NCI-H2081 (cell line): ENCODE results near the gene TANC1.

Experiments
- DNase-seq, 2 experiments: peaks; one replicate each; lab custom pipeline; 2025; lab: John Stamatoyannopoulos, UW

The TANC1 gene

DNA sequence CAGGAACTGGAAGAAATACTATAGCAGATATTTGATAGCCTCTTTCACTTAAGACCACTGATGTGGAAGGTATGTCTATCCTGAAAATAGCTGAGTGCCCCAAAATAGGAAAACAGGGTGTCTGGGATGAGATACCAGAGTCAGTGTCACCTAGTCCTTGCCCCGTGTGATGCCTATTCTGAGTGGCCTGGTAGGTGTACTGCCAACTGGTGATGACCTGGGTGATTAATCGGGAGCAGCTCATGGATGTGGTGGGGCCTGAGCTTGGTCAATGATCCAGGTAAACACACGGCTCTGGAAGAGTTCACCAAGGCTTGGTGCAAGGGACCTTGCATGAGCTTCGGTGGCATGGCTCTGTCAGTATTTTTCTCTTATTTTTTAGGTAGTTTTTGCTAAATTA lies 95.2 kb downstream of the TANC1 start:
- DNase-seq = no peak

DNA sequence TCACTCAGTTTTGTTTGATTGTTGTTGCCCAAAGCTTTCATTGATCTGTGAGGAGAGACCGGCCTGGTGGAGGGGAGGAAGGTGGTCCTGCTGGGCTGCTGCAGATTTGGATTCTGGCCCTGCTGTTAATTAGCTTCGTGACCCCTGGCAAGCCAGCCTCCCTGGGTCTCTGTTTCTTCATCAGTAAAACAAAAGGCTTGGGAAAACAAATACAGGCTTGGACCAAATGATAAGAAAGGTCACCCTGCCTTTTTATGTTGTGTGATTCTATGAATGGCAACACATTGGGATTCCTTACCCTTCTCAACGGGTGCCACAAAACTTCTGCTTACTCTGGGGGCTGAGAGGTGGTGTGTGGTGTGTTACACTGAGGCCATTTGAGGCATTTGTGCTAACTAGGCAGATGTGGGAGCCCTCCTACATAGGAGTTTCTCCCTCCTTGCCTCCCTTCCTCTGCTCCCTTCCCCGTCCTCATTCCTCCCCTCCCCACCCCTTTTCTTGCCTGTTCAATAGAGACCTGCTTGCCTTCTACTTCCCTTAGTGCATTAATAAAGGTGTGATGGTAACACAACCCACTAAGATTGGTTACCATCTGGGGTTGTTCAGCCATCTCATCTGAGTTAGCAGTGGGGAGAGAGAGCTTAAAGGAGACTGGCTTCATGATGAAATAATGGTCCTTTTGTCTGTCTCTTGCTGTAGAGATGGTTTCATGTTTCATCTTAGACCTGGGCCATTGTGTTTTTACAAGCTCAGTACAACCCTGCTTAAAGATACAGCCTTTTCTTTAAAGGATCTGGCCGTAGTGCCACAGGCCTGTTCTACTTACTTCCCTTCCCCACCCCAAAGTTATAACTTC lies 96.2 kb downstream of the TANC1 start:
- no peak for DNase-seq

DNA sequence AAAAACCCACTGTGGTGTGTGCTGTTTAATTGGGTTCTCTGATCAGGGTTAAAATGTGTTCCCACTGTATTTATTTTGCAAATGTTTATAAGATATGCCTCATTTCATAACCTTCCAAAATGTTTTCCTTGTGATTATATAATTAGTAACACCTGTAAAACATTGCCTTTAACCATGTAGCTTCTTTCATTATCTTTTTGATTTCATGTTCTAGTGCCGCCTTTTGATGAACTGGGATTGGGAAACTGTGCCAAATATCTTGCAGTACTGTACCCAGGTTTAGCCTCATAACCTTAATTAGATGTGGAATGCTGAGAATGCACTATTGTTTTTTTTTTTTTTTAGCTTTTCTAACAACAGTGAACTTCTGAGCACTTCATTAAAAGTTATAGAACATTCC lies 96.9 kb downstream of the TANC1 start:
- no peak for DNase-seq

GRCh38 chr2:159065891-159066290 lies 97.5 kb downstream of the TANC1 start:
- no peak for DNase-seq

DNA sequence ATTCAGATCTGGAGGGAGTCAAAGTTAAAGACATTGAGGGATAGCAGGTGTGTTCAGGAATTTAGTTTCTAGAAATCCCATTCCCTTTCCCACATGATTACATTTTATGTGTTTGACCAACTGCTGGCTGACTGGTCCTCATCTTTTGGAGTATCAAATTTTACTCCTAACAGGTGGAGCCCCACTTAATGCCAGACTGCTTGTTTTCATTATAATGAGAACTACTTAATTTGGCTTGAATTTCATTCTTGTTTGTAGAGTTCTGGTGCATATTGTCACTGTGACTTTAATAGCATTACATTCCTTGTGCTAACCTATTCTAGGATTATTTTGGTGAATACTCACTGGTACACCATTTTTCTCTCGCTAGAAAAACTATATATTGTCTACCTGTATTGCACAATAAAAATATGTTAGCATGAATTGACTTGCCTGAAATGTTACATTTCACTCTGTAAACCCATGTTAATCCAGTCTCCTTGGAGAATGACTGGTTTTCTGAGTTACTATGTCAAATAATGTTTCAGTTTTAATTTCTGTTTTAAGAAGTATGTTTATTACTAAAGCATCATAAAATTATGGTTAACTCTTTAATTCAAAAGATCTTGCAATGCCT lies 98.2 kb downstream of the TANC1 start:
- no peak for DNase-seq

DNA sequence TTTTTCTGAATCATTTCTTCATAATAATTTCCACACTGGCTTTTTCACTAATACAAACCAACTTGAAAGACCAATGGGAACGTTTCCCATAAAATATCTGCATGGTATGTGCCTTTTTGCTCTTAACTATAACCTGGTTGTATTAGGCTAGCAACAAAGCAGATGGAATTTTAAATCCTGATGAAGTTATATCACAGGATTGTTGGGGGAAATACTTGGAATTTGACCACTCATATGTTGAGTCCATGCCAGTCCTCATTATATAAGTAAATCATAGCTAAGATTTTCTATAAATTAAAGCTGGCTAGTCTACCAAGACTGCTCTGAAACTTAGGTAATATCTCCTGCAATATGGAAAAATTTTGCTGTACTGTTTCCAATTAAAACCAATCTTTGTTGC lies 99.5 kb downstream of the TANC1 start:
- DNase-seq = no peak

DNA sequence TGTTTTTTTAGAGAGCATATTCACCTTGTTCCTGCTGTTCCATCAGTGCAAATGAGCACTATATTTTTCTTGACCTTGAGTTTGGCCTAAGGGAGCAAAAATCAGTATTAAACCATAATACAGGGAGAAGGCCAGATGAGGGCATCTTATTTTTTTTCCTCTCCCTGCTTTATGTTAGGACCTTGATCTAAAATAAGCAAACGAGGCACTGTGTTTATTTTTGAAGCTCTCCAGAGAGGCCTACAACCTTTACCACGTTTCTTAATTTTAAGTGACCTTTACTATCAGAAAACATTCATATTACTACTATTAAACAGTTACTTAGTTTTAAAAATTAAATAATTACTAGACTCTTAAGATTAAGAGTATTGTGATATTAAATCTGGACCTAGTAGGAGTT lies 100.8 kb downstream of the TANC1 start:
- DNase-seq = no peak

DNA sequence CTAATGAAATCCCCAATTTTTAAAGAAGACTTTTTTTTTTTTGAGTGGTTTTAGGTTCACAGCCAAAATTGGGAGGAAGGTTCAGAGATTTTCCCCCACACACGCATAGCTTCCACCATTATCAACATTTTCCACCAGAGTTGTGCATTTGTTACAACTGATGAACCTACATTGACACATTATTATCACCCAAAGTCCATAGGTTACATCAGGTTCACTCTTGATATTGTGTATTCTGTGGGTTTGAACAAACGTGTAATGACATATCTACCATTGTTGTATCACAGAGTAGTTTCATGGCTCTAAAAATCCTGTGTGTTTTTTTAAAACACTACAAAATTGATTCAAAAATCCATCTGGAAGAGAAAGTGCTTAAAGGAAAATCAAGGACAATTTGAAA lies 101.8 kb downstream of the TANC1 start:
- DNase-seq = no peak

DNA sequence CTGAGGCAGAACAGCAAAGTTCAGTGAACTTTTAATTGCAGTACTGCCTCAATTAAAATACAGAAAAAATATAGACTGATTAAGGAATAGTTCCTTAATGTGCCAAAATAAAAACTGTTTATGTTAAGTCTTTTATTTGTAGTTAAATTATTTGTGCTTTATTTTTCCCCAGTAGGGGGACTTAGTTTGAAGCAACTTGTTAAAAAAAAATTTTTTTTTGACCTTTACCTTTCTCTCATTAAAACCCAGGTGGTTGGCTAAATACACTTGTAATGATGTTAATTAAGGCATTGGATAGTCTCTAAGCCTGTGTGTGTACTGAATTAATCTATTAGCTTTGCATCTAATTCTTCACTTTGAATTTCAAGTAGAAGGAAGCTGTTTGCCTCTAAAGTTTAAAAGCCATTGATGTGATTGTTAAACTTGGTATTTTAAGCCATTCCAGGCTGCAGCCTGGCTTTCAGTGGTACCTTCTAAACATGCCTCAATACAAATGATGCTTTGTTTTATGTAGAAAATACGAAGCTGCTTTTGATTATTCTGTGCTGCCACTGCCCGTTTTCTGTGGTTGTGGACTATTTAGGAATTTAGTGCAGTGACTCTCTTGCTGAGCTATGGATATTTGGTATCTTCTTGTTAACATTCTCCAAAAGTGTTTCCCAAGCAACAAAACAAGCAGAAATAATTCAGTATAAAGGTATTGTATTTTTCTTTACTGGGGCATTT lies 102.9 kb downstream of the TANC1 start:
- DNase-seq = no peak

DNA sequence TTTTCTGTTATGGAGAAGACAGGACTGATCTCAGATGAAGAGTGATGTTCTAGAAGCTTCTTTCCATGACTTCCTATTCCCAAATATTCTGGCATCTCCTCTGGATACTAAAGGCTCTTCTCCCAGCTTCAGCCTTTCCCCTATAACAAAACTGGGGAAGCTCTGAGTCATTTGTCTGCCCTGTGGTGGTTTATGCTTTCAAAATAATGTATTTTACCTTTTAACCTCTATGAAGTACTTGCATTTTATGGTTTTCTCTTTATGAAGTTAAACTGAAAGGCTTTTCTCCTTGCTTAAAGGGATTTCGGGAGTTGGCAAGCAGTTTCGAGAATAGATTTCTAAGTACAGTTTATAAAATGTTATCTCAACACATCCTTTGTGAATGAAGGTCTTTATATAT lies 104.4 kb downstream of the TANC1 start:
- no peak for DNase-seq

DNA sequence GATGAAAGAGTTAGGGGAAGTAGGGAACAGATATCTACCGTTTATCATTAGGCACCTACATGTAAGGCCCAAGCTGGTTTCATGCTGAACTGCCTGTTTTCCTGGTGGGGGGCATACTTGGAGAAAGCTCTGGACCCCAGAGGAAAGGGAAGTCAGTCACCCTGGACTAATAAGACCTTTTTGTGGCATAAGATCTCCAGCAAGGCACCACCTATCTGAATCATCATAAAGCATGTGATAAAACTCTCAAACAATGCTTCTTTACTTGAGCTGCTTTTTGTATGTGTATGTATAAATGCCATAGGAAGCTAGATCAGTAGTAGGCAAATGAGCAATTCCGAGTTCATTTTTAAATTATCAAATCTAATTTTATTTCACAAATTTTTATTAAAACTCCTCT lies 104.8 kb downstream of the TANC1 start:
- no peak for DNase-seq

DNA sequence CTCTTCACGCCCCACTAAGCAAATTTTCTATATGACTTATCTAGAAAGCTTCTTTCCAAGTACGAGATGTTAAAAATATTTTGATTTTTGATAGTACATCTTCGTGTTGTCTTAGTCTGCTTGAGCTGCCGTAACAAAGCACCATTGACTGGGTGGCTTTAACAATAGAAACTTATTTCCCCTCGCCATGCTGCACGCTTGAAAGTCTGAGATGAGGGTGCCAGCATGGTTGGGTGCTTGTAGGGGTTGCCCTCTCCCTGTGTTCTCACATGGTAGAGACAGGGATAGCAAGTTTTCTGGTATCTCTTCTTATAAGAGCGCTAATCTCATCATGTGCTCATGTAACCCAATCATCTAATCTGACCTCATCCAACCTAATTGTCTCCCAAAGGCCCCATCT lies 106.2 kb downstream of the TANC1 start:
- DNase-seq = no peak

GRCh38 chr2:159075727-159076126 lies 107.3 kb downstream of the TANC1 start:
- no peak for DNase-seq

GRCh38 chr2:159076241-159076640 lies 107.8 kb downstream of the TANC1 start:
- no peak for DNase-seq

DNA sequence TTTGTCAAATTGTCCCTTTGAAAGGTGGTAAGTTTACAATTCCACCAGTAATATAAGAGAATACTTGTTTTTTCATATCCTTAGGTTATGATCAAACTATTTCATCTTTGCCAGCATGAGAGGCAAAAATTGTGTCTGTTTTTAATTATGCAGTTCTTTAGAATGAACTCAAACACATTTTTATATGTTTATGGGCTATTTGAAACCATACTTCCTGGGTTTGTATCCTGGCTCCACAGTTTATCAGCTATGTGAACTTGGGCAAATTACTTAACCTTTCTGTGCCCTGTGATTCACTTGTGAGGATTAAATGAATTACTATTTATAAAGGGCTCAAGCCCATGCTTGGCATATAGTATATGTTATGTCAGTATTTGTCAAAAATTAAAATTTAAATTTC lies 109.4 kb downstream of the TANC1 start:
- DNase-seq = no peak

- no peak for DNase-seq
Observed at GRCh38 chr2:159078443-159078842, 110.0 kb downstream of the TANC1 start.

DNA sequence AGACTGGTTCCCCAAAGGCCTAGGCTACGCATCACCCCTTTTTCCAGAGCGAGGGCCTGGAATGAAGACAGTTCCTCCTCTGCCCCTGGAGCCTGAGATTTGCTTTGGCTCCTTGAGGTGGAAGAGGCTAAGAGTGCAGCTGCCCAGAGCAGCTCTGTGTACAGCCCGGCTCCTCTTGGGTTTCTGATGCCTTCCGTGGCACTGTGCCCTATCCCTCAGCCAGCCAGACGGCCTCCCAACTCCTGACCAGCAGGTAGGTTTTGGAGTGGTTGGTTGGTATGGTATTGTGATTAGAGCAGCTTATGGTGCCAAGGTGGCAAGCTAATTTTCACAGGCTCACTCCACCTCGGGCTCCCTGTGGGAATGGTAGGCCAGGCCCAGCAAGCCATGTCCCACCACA lies 112.2 kb downstream of the TANC1 start:
- DNase-seq = no peak

- DNase-seq = no peak
Observed at GRCh38 chr2:159082119-159082518, 113.7 kb downstream of the TANC1 start.

DNA sequence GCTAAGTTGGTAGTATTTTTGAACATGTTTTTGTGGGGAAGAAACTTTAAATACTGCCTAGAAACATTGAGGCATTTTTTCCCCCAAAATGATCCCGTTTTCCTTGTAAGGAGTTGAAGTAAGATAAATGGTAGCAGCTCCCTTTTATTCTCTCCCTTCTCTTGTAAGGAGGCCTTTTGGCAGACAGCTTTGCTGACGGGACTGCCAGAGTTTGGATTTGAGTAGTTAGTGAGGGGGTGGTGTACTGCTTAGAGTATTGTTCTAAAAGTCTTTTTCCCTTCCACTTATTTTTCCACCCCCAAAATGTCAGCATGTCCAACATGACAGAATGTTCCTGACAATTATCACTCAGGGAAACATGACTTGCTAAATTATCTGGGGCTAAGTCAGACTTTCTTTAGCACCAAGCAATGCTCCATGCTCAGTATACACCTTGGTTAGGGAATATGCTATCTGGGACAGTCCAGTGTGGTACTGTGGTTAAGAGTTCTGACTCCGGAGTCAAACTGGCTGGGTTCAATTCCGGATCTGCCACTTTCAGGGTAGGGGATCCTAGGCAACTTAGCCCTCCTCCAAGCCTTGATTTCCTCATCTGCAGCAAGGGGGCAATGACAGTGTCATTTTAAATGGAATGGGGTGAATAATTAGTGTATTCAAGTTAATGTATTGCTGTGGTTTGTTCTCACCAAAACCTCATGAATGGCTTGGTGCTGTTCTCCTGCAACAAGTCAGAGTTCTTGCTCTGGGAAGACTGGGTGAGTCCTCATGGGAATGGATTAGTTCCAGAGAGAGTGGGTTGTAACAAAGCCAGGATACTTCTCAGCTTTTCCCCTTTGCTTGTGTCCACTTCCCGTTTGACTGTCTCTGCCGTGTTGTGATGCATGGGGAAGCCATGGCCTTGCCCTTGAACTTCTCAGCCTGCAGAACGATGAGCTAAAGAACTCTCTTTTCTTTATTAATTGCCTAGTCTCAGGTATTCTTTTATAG lies 116.2 kb downstream of the TANC1 start:
- DNase-seq = no peak

DNA sequence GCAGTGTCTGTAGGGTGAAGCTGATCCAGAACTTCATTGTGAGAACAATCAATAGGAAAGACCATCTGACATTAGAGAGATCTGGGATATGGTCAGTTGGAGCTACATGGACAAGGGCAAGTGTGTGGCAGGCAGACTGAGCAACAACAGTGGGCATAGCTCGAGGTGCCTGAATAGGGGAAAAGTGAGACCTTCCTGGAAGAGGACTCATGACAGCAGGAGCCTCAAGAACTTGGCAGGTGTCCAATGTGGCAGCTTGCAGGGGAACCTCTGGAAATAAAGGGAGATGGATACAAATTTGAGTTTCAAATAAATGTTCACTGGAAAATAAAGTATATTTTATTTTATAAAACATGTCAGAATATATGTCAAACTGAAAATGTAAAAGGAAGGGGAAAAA lies 117.9 kb downstream of the TANC1 start:
- DNase-seq = peak; percentile 15 to 32

DNA sequence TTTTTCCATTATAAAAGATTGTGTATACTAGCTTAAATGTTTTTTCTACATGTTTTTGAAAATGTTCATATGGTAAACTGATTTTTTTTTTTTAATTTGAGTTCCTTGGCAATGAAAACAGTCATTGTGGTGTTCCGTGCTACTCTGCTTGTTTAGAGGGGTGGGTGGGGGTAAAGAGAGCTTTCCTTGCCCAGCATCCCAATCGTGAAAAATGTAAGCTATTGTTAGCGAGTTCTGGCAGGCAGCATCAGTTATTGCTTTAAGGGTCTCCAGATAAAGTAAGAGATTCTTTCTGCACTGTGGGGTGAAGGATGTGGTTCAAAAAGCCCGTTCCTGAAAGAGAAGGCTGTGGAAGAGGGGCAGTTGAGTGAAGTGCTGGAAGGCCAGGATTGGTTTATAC lies 118.4 kb downstream of the TANC1 start:
- DNase-seq = no peak

- DNase-seq = no peak
Observed at GRCh38 chr2:159088906-159089305, 120.5 kb downstream of the TANC1 start.
